ENCODE measurements around the gene KRT3.
A peak's percentile ranks its signal among the peaks of the same experiment; 100 is the strongest.

Gene KRT3

GRCh38 chr12:52795694-52796428 is at the start of gene KRT3:
KRT3 (minus strand) TSS chr12:52796117; CDS start chr12:52796042, 75 bp downstream.
- Mint-ChIP-seq H3K36me3 (no peaks in the 10 kb centered on the region), H3K9me3 (no peaks in the 10 kb centered on the region), H3K4me3 (no peak within 1 kb of the TSS), H3K27me3 (peaks cover 23% of the 10 kb centered on the region), H3K4me1 (no peaks in the 10 kb centered on the region), H3K27ac (no peak within 1 kb of the TSS)
- DNase-seq, result no peak
- CTCF ChIA-PET, result interaction anchor here (1.6 kb wide), 1 partner anchor 213 kb away, joined by 3 read pairs; no protein-coding TSS in a partner anchor

- CTCF ChIA-PET, result no interaction called here
- Mint-ChIP-seq H3K9me3 (no peaks in the 10 kb centered on the region), H3K4me1 (no peaks in the 10 kb centered on the region), H3K27me3 (peaks cover 32% of the 10 kb centered on the region), H3K4me3 (no peak overlapping the region), H3K27ac (no peak overlapping the region), H3K36me3 (no peaks in the 10 kb centered on the region)
- DNase-seq, result no peak
Observed at GRCh38 chr12:52844386-52844785, 48.5 kb upstream of the KRT3 start.

GRCh38 chr12:52839436-52840105 is 43.7 kb upstream of the KRT3 start:
- CTCF ChIA-PET, result no interaction called here
- peaks cover 14% of the 10 kb centered on the region for H3K4me1 Mint-ChIP-seq
- peaks cover 31% of the 10 kb centered on the region for H3K27me3 Mint-ChIP-seq
- H3K36me3 Mint-ChIP-seq, result no peaks in the 10 kb centered on the region
- no peaks in the 10 kb centered on the region for H3K9me3 Mint-ChIP-seq
- no peak overlapping the region for H3K27ac Mint-ChIP-seq
- H3K4me3 Mint-ChIP-seq, result no peak overlapping the region
- DNase-seq, result no peak

- Mint-ChIP-seq H3K4me3 (no peak overlapping the region), H3K27me3 (peaks cover 32% of the 10 kb centered on the region), H3K9me3 (no peaks in the 10 kb centered on the region), H3K36me3 (no peaks in the 10 kb centered on the region), H3K27ac (no peak overlapping the region), H3K4me1 (peaks cover 14% of the 10 kb centered on the region)
- CTCF ChIA-PET, result interaction anchor here (2.0 kb wide), 1 partner anchor 41 kb away, joined by 7 read pairs; no protein-coding TSS in a partner anchor
- no peak for DNase-seq
Observed at GRCh38 chr12:52838609-52839435, 42.9 kb upstream of the KRT3 start.

- H3K4me3 Mint-ChIP-seq, result no peak overlapping the region
- no peaks in the 10 kb centered on the region for H3K9me3 Mint-ChIP-seq
- peaks cover 36% of the 10 kb centered on the region for H3K27me3 Mint-ChIP-seq
- CTCF ChIA-PET, result interaction anchor here (1.0 to 2.0 kb wide), 2 partner anchors 41 to 256 kb away, joined by 3 to 7 read pairs; no protein-coding TSS in a partner anchor
- H3K36me3 Mint-ChIP-seq, result no peaks in the 10 kb centered on the region
- peaks cover 14% of the 10 kb centered on the region for H3K4me1 Mint-ChIP-seq
- no peak overlapping the region for H3K27ac Mint-ChIP-seq
- DNase-seq, result no peak
Observed at GRCh38 chr12:52837781-52838608, 42.1 kb upstream of the KRT3 start.

- Mint-ChIP-seq H3K4me3 (no peak overlapping the region), H3K4me1 (peaks cover 14% of the 10 kb centered on the region), H3K36me3 (no peaks in the 10 kb centered on the region), H3K9me3 (no peaks in the 10 kb centered on the region), H3K27ac (no peak overlapping the region), H3K27me3 (peaks cover 32% of the 10 kb centered on the region)
- CTCF ChIA-PET, result interaction anchor here (0.9 to 2.0 kb wide), 5 partner anchors 33 to 255 kb away, joined by 3 to 7 read pairs (median 3); no protein-coding TSS in a partner anchor
- no peak for DNase-seq
Observed at GRCh38 chr12:52837413-52837741, 41.5 kb upstream of the KRT3 start.

GRCh38 chr12:52836491-52837412 is 40.8 kb upstream of the KRT3 start:
- H3K27ac Mint-ChIP-seq, result peak overlapping the region; percentile 33
- DNase-seq, result no peak
- H3K27me3 Mint-ChIP-seq, result peaks cover 29% of the 10 kb centered on the region
- CTCF ChIA-PET, result interaction anchor here (0.9 to 2.0 kb wide), 5 partner anchors 34 to 48 kb away, joined by 3 to 7 read pairs (median 4); no protein-coding TSS in a partner anchor
- peaks cover 14% of the 10 kb centered on the region for H3K4me1 Mint-ChIP-seq
- no peak overlapping the region for H3K4me3 Mint-ChIP-seq
- no peaks in the 10 kb centered on the region for H3K9me3 Mint-ChIP-seq
- H3K36me3 Mint-ChIP-seq, result no peaks in the 10 kb centered on the region

- peak; percentile 32 for DNase-seq
Observed at GRCh38 chr12:52836042-52836466, 40.1 kb upstream of the KRT3 start.

GRCh38 chr12:52835271-52836041 is 39.5 kb upstream of the KRT3 start:
- Mint-ChIP-seq H3K9me3 (no peaks in the 10 kb centered on the region), H3K4me3 (no peak overlapping the region), H3K36me3 (no peaks in the 10 kb centered on the region), H3K27ac (no peak overlapping the region), H3K27me3 (peaks cover 25% of the 10 kb centered on the region), H3K4me1 (peaks cover 14% of the 10 kb centered on the region)
- DNase-seq, result no peak
- CTCF ChIA-PET, result interaction anchor here (1.4 to 2.0 kb wide), 2 partner anchors 44 to 50 kb away, joined by 4 to 5 read pairs; no protein-coding TSS in a partner anchor

More at GRCh38 chr12:52836042-52836466, 40.1 kb upstream of the KRT3 start:
- peaks cover 25% of the 10 kb centered on the region for H3K27me3 Mint-ChIP-seq
- H3K4me1 Mint-ChIP-seq, result peaks cover 14% of the 10 kb centered on the region
- H3K9me3 Mint-ChIP-seq, result no peaks in the 10 kb centered on the region
- CTCF ChIA-PET, result interaction anchor here (1.4 to 2.0 kb wide), 2 partner anchors 43 to 49 kb away, joined by 4 to 5 read pairs; no protein-coding TSS in a partner anchor
- no peaks in the 10 kb centered on the region for H3K36me3 Mint-ChIP-seq
- peak overlapping the region; percentile 33 for H3K27ac Mint-ChIP-seq
- no peak overlapping the region for H3K4me3 Mint-ChIP-seq

GRCh38 chr12:52834727-52835001 is 38.7 kb upstream of the KRT3 start:
- no peaks in the 10 kb centered on the region for H3K36me3 Mint-ChIP-seq
- no peak overlapping the region for H3K27ac Mint-ChIP-seq
- H3K9me3 Mint-ChIP-seq, result no peaks in the 10 kb centered on the region
- H3K27me3 Mint-ChIP-seq, result peaks cover 29% of the 10 kb centered on the region
- CTCF ChIA-PET, result no interaction called here
- no peak overlapping the region for H3K4me3 Mint-ChIP-seq
- no peak for DNase-seq
- peaks cover 14% of the 10 kb centered on the region for H3K4me1 Mint-ChIP-seq

- Mint-ChIP-seq H3K27me3 (peaks cover 26% of the 10 kb centered on the region), H3K9me3 (no peaks in the 10 kb centered on the region), H3K4me3 (no peak within 1 kb of the TSS), H3K27ac (no peak within 1 kb of the TSS), H3K4me1 (peaks cover 14% of the 10 kb centered on the region), H3K36me3 (no peaks in the 10 kb centered on the region)
- CTCF ChIA-PET, result no interaction called here
- DNase-seq, result no peak
Observed at GRCh38 chr12:52833922-52834726, 38.2 kb upstream of the KRT3 start, which contains the start of gene KRT79. KRT79 (minus strand) TSS chr12:52834311; CDS start chr12:52834260, 51 bp downstream.

Measured in activated naive CD4-positive, alpha-beta T cell treated with anti-CD3 and anti-CD28 coated beads, Interleukin-2, amount 10 ng/mL, durations not matched to agents 7 days and 5 days (primary cell).